NCI-H187 treated with DMSO at 0.1 percent for 48 hours (cell line): ENCODE measurements around the gene NFKB1.
"Not testable (repeated sequence)": the region's sequence is repeated elsewhere in the genome, so short reads cannot be mapped to it uniquely, and the experiment has no call there.

ENCODE experiments used
- DNase-seq: peaks from one replicate; lab custom pipeline; 2025; lab: John Stamatoyannopoulos, UW

Gene NFKB1

DNA sequence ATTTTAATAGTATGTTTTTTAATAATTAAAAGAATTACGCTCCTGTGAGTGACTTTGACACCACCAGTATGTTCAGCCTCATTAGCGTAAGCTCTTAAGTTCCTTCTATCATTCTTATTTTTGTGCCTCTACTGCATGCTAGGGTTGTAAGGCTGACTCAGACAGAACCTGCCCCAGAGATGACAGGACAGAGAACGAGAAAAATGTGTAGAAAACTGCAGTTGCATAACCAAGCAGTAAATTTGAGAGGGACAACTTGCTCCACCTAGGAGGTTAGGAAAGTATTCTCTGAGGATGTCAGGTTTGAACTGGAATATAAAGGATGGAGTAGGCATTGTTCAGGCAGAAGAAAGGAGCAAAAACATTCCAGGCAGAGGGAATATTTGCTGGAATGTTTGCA, 98.7 kb downstream of the NFKB1 start:
- DNase-seq: no peak

DNA sequence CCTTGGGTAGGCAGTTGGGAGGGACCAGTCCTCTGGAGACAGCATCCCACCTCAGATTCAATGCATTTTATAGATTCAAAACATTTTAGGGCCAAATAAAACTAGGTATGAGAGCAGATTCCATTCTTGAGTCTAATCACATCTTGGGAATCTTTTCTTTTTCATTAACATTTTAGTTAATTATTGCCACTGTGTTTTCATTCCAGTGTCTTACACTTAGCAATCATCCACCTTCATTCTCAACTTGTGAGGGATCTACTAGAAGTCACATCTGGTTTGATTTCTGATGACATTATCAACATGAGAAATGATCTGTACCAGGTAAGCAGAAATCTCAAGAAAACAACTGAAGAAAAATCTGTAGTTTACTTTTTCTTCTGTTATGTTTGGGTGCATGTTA, 99.5 kb downstream of the NFKB1 start:
- no peak for DNase-seq

DNA sequence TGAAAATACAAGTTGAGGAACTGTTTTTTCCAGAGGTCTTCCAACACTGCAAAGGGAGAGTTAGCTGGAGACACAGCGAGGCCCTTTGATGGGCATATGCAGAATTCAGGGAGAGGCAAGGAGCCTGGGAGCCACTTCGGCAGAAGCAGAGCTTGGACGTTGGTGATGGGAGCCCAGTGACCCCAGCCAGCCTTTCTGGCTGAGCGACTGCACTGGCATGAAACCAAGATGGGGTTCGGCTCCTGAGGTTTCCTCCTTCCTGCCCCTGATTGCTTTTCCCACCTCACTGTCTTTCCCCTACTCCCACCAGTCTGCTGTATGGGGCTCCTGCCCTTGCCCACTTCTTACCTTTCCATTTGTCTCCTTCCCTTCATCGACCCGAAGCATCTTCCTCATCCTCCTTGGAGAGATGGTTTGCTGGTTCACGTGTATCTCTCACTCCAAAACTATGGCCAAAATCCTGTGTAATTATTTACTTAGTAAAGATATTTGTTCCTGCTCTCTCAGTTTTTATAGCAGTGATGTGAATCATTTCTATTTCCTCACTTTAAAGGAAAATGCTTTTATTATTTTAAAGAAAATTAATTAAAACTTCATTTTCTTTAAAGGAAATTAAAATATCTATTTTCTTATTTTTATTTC, 100.5 kb downstream of the NFKB1 start:
- no peak for DNase-seq

DNA sequence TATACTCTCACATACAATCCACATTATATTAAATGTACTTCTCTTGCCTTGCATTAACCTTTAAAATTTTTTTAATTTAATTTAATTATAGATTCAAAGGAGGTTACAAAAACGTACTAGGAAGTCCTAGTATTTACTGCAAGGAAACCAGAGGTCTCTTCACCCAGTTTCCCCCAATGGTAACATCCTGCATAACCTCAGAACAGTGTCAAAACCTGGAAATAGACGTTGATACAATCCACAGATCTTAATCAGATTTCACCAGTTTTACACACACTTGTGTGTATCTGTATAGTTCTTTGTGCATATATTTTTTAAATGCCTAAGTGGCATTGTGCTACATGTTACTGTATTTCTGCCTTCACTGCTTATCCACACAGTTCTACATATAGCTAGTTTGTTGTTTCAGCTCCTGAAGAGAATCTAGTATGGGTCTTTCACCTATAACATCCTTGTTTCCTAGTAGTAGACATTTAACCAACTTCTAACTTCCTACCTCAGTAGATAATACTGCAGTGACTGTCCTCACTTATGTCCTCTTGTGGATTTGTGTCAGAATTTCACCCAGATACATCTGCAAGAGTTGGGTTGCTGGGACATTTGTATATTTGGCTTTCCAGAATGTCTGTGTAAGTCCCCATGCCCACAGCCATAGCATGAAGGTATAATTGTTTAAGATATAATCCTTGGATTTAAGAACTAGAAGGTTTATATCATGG, 103.2 kb downstream of the NFKB1 start:
- DNase-seq: no peak

DNA sequence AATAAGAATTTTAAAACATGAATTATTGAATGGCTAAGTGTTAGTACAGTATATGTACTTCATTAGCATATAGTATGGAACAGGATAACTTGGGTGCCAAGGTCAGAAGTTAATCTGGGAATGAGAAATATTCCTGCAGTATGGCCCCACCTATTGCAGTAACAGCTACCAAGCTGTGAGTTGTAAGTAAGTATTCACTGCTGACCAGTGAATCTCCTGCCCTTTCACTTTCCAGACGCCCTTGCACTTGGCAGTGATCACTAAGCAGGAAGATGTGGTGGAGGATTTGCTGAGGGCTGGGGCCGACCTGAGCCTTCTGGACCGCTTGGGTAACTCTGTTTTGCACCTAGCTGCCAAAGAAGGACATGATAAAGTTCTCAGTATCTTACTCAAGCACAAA, 105.1 kb downstream of the NFKB1 start:
- no peak for DNase-seq

DNA sequence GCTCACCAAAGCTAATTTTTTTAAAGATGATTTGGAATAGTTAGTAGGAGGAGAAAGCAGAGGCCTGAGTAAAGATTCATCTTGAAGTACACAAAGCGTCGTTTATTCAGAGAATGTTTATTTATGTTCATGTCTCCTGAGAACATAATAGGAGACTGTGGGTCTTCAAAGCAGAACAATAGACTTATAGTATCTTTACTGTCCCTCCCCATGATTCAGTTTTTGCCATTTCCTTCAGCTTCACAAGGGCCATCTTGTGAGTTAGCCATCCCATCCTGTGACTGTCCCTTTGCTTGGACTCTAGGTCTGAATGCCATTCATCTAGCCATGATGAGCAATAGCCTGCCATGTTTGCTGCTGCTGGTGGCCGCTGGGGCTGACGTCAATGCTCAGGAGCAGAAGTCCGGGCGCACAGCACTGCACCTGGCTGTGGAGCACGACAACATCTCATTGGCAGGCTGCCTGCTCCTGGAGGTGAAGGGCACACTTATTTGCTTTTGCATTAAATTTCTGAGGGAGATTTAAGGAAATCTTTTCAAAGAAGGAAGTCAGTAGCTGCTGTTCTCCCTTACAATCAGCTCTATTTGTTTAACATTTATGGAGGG, 105.8 kb downstream of the NFKB1 start:
- no peak for DNase-seq

DNA sequence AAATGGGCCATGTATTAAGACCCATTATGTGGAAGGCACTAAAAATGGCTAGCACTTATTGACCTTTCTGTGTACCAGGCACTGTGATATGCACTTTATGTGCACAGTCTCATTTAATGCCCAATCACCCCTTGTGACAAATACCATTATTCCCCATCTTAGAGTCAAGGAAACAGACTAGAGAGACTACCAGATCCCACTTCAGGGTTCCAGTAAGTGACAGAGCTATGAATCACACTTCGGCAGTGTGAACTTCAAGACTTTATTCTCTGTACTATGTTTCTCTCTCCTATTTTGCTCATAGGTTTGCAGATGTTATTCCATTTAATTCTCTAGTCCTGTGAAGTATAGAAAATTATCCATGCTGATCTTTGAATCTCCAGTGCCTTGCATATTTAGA, 107.0 kb downstream of the NFKB1 start:
- DNase-seq: no peak

DNA sequence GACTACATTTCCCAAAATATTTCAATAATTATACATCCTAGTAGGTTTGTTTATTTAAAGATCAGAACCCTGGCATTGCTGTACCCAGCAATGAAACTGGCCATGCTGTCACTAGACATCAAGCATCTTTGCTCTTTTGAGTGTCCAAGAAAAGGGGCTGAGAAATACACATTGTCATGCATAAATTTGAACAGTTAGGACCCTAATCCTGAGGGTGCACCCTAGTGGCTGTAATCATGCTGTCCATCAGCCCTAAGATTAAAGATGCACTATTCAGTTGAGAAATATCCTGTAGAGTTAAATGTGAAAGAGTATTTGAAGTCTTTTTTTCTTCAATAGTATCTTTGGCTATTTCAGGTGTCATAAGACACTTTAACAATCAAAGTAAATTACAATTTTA, 108.8 kb downstream of the NFKB1 start:
- DNase-seq: no peak

DNA sequence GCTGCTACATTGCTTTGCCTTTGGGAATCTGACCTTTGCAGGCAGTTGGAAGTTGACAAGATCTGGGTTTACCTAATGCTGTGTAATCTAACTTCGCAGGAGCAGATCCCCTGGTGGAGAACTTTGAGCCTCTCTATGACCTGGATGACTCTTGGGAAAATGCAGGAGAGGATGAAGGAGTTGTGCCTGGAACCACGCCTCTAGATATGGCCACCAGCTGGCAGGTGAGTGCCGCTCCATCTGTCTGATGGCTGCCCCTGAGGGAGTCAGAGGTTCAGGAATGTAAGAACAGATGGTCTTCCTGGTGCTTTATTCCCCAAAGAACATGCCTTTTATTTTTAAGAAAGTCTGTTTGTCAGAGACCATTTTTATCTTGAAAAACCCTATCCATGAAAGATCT, 109.3 kb downstream of the NFKB1 start:
- no peak for DNase-seq

DNA sequence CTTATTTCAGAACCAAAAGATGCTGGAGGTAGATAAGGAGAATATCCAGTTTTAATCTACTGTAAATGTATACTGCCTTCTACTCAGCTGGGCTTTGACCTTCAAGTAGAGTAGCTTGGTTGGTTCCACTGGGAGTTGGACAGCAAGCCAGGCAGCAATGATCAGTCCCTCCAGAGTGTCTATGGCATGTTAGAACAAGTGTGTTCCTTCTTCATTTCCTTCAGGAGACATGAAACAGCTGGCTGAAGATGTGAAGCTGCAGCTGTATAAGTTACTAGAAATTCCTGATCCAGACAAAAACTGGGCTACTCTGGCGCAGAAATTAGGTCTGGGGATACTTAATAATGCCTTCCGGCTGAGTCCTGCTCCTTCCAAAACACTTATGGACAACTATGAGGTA, 111.1 kb downstream of the NFKB1 start:
- no peak for DNase-seq

DNA sequence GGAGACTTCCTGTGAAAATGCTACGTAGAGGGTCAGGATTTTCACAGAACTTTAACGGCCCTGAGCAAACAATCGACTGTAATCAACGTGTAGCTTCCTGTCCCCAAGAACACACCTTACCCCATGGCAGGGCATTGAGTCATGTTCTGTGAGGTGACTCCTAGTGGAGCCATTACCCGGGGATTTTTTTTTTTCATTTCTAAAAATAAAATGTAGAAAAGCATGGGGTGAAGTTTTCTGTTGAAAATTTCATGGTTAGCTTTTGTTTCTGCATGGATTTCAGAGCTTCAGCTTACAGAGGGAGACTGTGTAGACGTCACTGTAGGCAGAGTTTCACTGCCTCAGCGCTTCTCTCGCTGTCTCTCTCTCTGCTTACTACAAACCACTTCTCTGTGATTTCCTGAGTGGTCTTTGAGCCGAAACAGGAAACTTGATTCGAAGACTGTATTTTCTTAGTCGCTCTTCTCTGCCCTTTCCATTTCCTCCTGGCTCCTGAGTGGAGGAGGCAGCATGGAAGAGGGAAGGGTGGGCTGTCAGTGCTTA, 111.7 kb downstream of the NFKB1 start:
- DNase-seq: no peak

DNA sequence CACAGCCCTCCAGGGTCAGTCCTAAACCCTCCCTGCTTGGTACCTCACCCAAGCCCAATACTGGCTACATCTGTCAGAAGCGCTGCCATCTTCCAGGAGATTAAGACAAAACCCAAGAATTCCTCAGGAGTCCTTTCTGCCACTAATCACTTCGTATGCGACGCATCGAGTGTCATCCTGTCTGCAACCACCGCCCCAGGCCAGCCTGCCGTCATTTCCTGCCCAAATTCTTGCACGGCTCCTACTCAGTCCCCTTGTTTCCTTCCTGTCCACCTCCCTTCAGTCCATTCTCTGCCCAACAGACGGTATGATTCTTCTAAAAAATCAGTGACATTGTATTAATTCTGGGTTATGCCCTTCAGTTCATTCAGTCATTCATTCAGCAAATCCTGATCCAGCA, 113.6 kb downstream of the NFKB1 start:
- no peak for DNase-seq

DNA sequence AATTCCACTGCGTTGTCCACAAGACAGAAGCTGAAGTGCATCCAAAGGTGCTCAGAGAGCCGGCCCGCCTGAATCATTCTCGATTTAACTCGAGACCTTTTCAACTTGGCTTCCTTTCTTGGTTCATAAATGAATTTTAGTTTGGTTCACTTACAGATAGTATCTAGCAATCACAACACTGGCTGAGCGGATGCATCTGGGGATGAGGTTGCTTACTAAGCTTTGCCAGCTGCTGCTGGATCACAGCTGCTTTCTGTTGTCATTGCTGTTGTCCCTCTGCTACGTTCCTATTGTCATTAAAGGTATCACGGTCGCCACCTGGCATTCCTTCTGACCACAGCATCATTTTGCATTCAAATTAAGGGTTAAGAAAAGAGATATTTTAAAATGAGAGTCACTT, 115.5 kb downstream of the NFKB1 start:
- DNase-seq: peak; percentile 11

DNA sequence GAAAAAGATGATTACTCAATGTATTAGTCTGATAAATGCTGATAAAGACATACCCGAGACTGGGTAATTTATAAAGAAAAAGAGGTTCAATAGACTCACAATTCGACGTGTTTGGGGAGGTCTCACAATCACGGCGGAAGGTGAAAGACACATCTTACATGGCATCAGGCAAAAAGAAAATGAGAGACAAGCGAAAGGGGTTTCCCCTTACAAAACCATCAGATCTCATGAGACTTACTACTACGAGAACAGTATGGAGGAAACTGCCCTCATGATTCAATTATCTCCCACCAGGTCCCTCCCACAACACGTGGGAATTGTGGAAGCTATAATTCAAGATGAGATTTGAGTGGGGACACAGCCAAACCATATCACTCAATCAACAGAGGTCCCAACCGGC, 117.9 kb downstream of the NFKB1 start:
- not testable (repeated sequence) for DNase-seq

DNA sequence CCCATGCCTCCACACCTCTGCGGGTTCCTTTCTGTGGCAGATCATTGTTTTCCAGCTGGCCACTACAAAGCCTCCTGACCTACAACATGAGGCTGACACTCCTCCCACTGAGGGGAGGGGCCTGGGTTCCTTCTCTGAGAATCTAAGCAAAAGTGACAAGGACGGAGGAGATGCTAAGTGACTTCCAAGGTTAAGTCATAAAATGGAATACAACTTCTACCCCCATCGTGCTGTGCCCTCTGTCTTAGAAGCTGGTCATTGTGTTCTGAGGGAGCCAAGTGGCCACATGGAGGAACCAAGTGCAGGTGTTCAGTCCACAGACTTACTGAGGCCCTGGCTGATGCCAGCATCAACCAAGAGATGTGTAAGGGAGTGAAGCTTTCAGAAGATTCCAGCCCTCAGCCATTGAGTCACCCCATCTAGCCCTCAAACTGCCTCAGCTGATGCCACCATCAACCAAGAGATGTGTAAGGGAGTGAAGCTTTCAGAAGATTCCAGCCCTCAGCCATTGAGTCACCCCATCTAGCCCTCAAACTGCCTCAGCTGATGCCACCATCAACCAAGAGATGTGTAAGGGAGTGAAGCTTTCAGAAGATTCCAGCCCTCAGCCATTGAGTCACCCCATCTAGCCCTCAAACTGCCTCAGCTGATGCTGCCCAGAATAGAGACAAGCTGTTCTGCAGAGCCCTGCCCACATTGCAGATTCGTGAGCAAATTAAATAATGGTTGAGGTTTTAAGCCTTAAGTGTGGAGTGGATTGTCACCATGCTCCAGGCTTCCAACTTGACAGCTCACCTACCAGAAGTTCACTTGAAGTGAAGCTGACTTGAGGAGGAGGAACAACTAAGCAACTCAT, 118.8 kb downstream of the NFKB1 start:
- not testable (repeated sequence) for DNase-seq

DNA sequence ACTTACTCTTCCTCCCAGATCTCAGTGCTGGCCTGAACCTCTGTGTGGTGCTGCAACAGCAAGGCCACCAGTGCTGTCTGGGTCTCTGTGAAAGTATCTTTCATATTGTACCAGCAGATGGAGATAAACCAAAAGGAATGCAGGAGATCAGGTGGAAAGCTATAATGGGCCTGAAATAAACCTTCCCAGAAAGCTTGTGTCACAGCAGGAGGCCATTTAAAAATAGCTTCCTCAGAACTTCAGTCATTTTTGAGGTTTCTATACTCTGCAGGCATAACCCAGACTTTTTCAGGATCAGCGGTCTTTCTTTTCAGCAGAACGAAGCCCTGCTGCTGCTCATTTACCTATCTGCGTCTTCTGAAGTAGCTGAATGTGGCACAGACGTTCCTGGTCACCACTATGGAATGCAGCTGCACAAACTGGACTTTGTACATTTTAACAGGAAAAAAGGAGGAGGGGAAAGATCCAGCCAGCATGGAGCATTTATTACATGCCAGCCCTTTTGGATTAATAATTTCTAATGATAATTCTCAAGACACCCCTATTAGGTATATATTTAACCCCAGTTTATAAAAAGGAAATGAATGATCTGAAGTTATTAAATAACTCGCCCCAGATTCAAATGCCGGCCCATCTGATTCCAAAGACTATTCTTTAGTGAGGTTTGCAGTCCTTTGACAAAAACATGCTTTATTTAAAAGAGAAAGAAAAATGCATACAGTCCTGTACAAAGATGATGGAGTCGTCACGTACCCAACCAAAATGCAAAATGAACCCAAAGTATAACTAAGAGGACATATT, 119.7 kb downstream of the NFKB1 start:
- DNase-seq: peak; percentile 41

DNA sequence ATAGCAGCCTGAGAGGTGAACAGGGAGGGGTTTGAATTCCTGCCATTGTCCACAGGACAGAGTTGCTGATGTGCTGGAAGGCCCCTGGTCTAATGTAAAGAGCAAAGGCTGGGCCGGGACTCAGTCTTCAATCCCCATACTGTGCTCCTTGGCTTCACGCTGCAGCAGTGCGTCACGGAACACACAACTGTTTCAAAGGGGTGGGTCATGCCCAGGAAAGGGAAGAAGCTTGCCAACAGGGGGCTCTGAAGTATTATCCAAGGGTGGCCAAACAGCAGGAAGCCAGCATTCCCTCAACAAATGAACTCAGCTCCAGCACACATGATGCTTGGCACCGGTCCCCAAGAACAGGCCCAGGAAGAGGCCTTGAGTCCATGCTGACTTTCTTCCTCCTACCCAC, 122.5 kb downstream of the NFKB1 start:
- DNase-seq: no peak

DNA sequence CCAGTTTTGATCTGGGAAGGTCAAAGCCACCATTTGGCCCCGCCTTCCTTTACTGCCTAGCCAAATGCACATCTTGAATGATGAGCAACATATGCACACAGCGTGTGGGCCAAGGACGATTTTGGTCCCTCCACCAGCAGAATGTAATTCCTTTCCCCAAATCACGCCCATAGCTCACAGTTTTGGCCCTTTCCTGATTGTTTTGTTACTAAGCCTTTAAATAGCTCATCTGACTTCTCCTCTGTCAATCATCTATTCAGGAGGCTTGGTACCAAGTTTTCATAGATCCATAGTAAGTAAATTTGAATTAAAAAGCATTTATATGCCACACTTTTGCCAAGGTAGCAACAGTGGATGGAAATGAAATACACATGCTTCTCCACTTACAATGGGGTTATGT, 123.3 kb downstream of the NFKB1 start:
- DNase-seq: no peak

DNA sequence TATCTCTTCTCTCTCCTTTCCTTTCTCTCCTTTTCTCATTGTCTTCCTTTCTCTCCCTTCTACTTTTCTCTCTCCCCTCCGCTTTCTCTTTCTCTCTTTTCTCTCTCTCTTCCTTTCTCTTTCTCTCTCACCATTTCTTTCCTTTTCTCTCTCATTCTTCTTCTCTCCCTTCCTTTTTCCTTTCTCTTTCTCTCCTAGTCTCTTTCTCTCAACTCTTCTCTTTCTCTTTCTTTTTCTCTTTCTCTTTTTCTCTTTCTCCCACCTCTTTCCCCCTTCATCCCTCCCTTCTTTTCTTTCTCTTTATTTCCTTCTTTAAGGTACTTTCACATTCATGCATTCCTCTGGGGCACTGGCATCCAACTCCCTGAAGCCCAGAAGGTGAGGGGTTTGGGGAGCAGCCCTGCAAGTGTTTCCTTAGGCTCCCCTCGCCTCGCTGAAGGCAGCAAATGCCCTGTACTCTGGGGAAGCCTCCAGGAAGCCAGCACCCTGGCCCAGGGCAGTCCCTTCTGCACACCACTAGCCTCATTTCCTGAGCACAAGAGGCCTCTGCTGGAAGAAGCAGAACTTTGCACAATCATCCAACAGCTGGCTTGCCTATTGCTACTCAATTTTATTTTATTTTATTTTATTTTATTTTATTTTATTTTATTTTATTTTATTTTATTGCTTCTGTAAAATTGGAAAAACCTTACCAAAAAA, 124.2 kb downstream of the NFKB1 start:
- no peak for DNase-seq

DNA sequence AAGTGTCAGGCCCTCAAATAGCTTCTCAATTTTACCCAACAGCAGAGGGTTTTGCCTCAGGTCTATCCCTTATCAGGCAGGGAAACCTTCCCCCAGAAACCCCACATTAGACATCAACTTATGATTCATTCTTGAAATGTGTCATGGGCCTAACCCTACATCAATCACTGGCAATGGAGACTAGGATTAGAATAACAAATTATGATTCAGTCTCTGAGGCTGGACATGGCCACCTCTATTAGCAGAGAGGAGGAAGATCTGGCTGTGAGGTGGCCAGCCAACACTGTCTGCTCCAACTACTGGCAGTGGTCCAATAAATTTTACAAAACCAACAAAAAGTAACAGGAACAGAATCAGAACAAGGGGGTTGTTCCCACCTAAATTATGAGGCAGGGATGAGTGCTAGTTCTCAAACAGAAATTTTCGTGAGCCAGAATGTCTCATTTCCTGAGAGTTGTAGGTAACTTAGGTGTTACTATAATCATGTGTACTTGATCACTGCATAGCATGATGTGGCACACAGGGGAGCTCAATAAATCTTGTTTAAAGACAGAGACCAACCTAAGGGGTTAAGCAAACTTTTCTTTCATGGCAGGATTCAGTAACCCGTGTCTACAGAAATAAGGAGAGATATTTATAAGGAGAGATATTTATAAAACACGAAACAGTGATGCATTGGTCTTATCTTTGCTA, 126.8 kb downstream of the NFKB1 start:
- DNase-seq: no peak
